T-helper 1 cell (primary cell): ENCODE measurements around the gene IQUB.
"Not testable (repeated sequence)": the region's sequence is repeated elsewhere in the genome, so short reads cannot be mapped to it uniquely, and the experiment has no call there.

Experiments used
- DNase-seq, 5 donors: peaks; one replicate each; pipeline ENCODE4 v3.0.0-alpha.2; 2012 to 2020

Gene IQUB

DNA sequence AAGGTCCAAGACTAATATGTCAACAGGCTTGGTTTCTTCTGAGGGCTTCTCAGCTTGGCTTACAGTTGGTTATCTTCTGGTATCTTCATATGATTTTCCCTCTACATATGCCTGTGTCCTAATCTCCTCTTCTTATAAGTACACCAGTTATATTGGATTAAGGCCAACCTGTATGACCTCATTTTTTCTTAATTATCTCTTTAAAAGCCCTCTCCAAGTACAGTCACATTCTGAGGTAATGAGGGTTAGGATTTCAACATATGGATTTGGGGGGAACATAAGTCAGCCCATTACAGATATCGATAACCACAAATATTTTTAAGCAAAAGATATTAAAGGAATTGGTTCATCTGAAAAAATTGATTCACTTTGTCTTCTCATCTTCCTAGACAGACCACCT, 49.2 kb downstream of the IQUB start:
- DNase-seq: no peak

DNA sequence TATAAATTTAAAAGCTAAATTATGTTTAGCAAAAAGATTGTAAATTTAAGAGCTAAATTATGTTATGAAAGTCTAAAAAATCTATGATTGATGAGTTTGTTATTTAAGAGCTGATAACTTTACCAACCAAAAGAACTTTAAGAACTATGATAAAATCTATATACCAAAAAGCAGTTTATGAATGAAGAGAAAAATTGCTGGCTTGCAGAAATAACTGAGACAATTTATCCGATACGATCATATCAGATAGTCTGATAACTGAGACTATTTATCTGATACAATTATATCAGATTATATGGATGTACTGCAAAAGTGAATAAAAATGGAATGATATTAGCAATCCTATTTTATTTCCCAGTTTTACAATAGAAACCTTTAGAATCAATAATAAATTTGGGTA, 50.2 kb downstream of the IQUB start:
- no peak for DNase-seq

DNA sequence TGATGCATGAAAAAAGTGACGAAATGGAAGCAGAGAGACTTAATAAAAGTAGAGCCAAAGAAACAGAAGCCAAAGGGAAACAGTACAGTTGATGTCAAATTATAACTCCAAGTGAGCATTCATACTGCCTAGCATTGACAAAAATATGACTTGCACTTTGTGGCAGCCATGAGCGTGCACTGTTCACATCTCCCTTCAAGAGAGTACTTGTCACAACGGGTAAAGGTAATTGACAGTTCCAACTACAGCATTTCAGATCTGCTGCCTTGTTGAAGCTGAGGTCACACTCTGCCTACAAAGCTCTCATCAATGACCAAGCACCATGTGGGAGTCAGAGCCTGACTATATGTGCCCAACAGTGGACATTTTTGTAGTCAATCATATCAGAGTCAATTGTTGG, 54.3 kb downstream of the IQUB start:
- DNase-seq: no peak

DNA sequence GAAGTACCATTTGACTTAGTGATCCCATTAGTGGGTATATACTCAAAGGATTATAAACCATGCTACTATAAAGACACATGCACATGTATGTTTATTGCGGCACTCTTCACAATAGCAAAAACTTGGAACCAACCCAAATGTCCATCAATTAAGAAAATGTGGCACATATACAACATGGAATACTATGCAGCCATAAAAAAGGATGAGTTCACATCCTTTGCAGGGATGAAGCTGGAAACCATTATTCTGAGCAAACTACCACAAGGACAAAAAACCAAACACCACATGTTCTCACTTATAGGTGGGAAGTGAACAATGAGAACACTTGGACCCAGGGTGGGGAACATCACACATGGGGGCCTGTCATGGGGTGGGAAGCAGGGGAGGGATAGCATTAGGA, 56.3 kb downstream of the IQUB start:
- DNase-seq: not testable (repeated sequence)

DNA sequence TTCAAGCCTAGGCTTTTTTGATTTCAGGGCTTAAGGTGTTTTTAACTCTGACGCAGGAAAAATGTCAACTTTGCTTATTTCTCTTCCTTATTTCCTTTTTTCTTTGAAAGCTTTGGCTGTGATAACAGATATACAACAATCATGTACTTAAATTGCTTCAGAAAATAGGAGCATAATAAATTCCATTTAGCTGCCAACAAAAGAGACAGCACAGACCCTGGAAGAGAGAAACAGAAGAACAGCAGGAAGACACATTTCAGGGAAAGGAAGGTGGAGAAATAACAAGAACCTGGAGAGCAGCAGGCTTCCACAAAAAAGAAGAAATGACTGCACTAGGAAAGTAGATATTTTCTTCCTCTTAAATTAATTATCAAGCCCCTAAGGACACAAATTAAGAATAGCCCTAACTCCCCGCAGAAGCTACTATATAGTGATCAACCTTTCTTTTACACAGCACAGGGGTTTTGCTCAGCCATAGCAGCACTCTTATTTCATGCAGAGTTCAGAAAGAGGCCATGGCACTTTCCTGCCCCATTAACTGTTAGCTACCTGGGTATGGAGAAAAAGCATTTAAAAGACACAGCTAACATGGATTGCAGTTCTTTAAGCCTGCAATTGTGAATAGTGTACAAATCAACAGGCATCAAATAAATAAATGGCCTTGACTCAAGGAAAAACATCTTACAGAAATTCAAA, 61.5 kb downstream of the IQUB start:
- DNase-seq: no peak

DNA sequence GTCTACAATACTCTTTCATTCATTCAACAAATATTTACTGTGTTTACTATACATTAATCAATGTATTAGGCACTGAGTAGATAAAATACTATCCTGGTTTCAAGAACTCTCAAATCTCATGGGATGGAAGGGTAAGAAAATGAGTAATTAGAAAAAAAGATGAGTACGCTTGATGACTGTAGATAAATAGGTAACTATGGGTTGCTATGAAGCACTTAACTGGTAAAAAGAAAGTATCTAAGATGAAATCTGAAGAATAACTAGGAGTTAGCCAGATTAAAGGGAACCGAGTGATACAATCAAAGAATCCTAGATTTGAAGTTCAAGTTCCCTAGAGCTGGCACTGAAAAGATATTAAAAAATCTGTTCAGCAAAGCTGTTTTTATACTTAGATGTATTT, 62.1 kb downstream of the IQUB start:
- DNase-seq: no peak

DNA sequence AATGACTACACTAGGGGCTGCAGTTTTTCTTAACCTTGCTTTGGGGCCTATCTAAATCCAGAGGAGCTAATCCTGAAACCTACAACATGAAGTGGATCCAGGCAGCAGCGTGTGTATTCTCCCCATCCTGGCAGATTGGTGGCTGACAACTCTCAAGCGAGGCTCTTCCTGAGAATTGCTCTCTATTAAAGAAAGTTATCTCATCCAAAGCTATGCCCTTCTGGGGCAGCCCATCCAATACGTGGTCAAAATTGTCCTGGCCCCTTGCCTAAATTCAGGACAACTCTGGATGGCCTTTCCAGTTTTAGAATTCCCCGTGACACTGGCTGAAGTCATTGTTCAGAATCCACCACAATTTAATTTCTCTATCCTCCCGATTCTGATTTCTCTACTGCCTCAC, 66.1 kb downstream of the IQUB start:
- no peak for DNase-seq

DNA sequence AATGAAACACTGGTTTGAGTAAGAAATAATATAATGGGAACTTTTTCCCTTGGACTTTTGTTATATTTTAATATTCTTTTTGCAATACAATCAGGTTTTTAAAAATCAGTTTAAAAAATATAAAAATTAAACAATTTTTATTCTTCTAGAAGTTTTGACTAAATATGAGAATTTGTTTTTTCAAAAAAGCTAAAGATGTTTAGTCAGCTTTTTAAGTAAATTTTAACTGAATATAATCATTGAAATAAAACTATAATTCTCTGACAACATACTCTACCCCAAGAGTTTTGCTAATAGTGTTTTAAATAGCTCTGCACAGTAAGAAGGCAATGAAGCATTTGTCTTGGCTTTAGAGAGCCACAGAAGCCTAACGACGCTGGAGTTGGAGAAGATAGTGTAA, 70.5 kb downstream of the IQUB start:
- no peak for DNase-seq

DNA sequence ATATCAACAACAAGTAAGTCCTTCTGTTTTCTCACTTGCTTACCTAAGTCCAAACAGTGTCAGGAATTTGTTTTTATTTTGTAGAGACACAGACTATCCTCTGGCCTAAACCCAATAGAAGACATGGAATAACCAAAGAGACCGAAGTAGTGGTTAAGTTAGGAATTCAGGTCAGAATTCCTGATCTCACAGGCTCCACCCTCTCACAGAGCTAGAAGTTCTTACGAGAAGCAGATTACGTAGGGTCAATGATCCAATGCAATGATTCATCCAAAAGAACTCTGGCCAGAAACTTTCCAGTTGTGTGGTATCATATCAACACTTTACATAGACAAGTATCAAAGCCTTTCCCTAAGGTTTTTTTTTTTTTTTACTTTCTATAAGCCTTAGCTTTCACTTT, 73.8 kb downstream of the IQUB start:
- DNase-seq: no peak

DNA sequence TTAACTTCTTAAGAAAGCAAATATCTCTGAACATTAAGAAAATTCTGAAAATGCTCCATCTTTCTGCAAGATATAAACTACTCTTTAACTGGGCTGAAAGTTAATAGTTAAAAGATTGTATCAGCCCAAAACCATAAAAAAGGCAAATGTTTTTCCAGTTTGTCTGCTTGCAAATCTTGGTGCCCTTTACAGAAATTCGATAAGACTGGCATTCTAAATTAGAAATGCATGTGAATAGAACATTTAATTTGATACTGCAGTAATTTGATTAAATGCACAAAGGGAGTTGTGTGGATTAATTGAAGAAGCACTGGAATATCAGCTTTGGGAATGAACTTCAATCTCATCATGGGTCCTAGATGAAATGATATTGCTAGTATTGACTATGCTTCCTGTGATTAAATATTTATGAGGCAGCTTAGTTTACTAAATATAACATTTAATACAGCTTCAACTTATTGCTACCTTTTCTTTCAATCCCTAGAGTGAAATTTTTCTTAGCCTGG, 78.4 kb downstream of the IQUB start:
- DNase-seq: no peak

DNA sequence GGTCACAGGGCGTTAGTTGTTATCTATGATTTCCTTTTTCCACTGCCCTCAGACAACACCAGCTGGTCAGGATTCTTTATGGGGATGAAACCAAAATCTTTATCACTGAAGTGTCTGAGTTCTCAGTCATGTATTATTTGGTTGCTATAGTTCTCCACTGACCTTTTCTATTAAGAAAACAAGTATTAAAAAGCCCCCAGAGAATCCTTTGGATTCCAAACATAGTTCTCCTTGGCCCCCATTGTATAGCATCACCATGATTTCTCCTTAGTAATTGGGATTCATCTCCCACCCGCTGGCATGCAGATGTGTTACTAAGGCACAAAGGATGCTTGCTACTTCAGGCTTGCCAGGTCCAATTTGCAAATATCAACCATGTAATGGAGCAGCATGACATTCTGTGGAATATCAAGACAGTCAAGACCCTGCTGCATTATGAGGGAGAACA, 94.3 kb downstream of the IQUB start:
- DNase-seq: no peak

DNA sequence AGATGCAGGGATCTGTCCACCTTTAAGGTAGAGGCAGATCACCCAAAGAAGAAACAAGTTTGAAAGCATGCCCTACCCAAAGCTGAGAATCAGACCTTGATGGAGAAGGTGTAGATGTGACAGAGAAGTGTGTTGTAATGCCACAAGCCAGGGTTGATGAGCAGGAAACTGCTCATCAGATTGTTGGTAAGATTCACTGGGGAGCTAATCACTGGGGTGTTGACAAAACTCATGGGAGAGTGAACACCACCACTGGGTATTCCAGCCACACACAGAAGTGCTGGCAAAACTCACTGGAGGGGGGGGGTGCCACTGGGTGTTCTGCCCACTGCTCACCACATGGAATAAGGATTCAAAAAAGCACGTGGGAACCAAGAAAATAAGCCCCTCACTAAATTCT, 95.2 kb downstream of the IQUB start:
- no peak for DNase-seq

DNA sequence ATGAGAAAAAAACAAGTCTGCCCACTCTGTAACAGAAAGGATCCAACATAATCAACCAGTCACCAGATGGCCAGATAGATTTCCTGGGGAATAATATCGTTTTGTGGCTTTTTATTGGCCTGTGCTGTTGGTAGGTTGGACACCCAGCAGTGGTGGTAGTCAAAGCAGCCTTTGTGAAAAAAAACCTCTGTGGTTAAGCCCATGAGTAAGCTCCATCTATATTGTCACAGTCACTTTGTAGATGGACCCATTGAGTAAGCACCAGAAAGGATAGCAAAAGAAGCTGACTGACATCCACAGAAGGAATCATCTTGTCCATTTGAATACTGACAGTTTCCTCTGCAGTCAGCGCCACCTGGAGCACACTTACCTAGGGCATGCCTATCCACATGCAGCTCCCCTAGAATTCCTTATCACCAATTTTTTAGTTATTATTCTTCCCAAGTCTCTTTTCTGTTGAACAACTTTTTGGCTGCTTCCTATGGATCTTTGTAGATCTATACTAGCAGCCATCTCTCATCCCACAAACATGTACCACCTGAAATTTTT, 96.9 kb downstream of the IQUB start:
- DNase-seq: no peak

DNA sequence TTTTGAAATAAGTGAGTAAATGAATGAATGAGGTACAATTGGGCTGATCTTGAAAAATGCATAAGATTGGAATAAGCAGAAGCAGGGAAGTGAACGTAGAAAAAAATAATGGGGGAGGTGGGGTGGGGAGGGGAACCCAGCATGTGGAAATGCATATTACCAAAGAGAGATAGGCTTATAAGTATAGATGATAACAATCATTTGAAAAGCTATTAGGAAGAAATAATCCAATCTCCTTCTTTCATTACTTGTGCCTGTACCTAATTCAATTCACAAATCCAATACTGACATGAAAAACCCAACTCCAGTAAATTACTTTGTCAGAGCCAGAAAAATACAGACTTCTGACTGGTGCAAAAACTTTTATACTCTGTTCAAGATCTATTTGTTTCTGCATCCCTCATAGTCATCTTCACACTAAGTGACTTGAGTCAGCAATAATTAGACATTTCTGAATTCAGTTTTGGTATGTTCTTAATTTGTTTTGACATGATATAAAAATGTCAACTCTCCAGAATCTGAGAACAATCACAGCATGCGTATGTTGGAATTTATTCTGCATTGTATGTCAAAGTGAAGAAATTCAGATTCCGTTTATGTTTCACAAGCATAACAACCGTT, 99.2 kb downstream of the IQUB start:
- no peak for DNase-seq

DNA sequence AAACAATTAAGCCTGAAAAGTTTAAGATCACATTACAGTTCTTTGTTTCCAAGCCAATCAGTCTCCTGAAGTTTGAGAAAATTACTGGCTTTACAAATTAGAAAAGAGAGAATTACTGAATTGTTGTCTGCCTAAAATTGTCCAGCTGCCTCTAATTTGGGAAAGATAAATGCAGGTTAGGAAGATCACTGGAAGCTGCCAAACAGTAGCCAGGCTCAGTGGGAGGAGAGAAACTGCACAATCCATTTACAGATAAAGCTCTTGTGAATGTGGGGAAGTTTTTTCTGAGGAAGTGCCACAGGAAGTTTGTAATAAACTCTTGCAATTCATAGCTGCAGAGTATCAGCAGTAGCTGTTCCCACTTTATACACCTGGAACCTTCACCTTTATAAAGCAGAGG, 100.7 kb downstream of the IQUB start:
- no peak for DNase-seq

DNA sequence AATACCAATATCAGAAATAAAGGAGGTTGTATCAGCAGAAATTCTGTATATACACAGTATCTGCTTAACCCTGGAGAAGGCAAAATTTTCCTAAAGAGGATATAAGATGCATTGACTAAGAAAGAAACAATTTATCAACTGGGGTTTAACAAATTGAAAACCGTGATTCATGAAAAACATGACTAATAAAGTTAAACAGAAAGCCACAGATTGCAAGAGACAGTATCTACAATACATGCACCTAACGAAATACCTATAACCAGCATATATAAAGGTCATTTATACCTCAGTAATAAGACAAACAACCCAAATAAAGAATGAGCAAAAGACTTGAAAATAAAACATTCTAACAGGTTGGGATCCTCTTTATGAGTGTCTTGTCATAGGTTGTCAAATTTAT, 101.8 kb downstream of the IQUB start:
- DNase-seq: no peak

DNA sequence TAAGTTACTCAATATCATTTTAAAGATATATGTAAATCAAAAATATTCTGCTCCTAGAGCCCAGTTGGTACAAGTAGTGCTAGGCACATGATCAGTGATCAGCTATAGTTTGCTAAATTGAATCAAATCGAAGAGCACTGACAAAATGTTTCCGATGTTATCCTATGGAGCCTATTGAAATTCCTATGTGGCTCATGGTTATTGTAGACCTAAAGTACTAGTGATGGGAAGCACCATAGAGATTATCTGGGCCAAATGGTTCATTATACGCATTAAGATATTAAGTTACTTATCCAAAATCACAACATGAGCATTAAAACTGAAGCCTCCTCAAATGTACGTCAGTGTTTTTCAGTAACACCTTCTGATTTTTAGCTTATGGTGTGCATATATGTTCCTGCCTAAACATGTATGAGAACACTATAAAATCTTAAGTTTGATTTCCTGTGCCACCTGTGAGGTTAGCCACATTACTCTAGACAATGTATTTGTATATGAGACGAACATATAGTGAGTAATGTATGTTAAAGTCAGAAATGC, 103.2 kb downstream of the IQUB start:
- DNase-seq: no peak

DNA sequence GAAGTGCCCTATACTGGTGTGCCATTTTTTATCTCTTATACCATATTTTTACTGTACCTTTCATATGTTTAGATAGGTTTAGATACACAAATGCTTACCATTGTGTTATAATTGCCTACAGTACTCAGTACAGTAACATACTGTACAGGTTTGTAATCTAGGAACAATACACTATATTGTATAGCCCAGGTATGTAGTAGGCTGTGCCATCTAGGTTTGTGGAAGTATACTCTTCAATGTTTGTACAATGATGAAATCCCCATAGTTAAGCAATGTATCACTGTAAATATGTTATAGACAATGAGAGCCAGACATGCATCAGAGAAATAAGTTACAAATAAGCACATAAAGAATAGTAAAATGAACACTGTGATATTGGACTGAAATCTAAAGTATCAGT, 109.1 kb downstream of the IQUB start:
- DNase-seq: no peak

DNA sequence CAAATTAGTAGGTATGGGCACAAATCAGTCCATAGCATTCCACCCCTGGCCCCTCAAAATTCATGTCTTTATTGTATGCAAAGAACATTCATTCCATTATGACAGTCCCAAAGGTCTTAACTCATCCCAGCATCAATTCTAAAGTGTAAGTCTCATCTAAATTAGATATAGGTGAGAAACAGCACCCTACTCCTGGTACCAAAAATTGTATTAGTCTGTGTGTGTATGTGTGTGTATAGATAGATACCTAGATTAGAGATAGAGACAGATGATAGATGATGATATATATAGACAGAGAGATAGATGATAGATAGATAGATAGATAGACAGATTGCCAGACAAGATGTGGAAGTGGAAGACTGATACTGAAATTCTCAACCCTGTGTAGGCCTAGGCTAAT, 109.9 kb downstream of the IQUB start:
- no peak for DNase-seq

DNA sequence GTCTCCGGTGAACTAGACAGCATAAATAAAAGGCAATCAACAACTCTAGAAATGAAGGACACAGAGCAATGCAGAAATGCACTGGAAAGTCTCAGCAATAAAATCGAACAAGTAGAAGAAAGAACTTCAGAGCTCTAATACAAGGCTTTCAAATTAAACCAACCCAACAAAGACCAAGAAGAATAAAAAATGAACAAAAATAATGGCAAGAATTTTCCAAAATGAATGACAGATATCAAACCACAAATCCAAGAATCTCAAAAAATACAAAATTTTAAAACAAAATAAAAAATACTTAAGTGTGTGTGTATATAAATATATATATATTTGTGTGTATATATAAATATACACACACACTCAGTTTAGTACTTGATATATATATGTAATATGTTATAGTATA, 110.8 kb downstream of the IQUB start:
- DNase-seq: no peak

DNA sequence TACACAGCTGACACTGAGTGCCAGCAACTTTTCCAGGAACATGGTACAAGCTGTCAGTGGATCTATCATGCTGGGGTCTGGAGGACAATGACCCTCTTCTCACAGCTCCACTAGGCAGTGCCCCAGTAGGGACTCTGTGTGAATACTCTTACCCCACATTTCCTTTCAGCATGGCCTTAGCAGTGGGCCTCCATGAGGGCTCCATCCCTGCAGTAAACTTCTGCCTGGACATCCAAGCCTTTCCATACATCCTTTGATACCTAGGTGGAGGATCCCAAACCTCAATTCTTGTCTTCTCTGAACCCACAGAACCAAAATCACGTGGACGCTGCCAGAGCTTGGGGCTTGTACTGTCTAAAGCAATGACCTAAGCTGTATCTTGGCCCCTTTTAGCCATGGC, 116.8 kb downstream of the IQUB start:
- DNase-seq: no peak

DNA sequence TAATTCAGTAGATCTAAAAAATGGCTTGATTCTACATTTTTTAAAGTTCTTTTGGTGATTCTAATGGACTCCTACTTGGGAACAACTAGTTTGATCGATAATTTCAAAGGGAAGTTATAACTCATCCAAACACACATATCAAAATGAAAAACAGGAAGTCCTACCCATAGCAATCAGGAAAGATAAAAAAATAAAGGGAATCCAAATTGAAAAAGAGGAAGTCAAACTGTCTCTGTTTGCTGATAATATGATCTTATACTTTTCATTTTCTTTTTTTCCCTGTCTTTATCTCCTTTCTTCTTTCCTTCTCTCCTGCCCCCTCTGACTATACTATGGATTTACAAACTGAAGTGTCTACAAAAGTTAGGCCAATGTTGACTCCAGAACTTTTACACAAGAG, 118.8 kb downstream of the IQUB start:
- no peak for DNase-seq

DNA sequence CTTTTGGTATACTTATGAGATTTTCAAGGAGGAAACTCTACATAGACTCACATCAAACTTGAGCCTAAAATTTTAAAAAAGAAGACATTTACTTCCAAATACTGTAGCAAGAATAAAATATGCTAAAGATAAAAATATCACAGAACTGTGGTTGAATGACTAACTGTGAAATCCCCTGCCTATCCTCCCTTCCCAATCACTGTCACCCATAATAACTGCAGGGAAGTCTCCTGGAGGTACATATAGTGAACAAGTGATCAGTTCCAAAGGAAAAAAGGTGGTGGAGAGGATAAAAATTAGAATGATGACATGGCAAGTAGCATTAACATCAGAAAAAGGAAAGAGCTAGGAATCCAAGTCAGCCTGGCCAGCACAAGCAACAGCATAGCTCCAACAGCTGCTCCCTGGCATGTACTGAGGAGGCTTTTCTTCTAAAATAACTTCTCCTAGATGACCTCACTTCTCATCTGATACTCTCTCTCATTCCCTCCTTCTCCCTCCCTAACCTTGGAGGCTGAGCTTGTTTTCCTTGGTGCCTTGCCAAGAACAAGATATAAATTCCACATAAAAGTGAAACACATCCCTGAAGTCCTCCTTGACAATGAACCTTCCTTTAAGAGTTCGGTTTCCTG, 124.0 kb downstream of the IQUB start:
- no peak for DNase-seq

DNA sequence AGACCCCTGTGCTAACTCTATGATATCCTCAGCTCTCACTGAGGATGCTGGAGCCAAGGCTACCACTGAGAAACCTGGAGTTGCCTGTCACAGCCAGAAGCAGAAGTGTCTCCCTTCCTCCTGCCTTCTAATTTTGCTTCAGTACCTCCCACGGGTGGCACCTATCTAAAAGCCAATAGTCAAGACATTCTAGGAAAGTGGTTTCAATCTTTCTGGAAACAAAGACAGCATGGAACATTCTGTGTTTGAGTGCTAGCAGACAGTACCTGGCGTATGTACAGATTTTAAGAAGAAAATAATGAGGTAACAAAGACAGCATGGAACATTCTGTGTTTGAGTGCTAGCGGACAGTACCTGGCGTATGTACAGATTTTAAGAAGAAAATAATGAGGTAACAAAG, 126.4 kb downstream of the IQUB start:
- DNase-seq: not testable (repeated sequence)
